RWPE1 (cell line): ENCODE data around the gene IL31.
A peak's percentile ranks its signal among the peaks of the same experiment; 100 is the strongest.

Source experiments
- CTCF ChIA-PET: fragments of 350-600 bp; sonication (Branson Sonifier 250); formaldehyde crosslinking; extraction: SDS; loops from one replicate; lab custom pipeline; 2021; lab: Yijun Ruan, JAX
- POLR2A ChIA-PET: fragments of 400-600 bp; formaldehyde crosslinking; extraction: SDS; loops from one replicate; lab custom pipeline; 2020; ENCODE audit warnings: antibody characterized with exemption; ENCODE audit not compliant: low non-redundant PET; lab: Yijun Ruan, JAX
- DNase-seq: peaks from one replicate; pipeline ENCODE4 v3.0.0; 2012; ENCODE audit warnings: low spot score
- H3K27ac ChIP-seq: fragments of 450-650 bp; 2 replicates; pipeline ENCODE4 v1.5.1; 2017
- TF ChIP-seq, protein P1 (sequence below): fragments of 450-650 bp; conservative IDR thresholded peaks from 2 replicates; pipeline ENCODE4 v1.5.1; 2017; ENCODE audit warnings: low read depth, mild to moderate bottlenecking

The IL31 gene

DNA sequence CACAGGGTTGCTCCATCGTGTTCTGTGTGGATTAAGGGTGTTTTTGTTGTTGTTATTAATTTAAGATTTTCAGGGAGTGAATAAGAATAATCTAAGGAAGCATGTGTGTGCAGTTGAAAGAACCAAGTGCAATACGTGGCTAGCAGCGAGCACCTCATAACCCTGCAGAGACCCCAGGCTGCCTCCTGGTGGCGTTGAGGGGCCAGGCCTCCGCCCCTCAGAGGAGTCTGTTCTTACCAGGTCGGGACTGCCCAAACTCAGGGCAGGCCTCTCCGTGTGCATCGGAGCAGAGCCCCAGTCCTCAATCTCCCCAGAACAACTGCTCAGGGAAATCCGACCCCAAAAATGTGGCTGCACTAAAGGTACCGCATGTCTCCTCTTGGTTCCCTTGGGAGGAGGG lies 36.8 kb downstream of the IL31 start:
- ChIA-PET POLR2A (no interaction called here), CTCF (no interaction called here)
- peak overlapping the region; percentile 65 for H3K27ac ChIP-seq
- no peak for DNase-seq
- TF ChIP-seq, protein P1, sequence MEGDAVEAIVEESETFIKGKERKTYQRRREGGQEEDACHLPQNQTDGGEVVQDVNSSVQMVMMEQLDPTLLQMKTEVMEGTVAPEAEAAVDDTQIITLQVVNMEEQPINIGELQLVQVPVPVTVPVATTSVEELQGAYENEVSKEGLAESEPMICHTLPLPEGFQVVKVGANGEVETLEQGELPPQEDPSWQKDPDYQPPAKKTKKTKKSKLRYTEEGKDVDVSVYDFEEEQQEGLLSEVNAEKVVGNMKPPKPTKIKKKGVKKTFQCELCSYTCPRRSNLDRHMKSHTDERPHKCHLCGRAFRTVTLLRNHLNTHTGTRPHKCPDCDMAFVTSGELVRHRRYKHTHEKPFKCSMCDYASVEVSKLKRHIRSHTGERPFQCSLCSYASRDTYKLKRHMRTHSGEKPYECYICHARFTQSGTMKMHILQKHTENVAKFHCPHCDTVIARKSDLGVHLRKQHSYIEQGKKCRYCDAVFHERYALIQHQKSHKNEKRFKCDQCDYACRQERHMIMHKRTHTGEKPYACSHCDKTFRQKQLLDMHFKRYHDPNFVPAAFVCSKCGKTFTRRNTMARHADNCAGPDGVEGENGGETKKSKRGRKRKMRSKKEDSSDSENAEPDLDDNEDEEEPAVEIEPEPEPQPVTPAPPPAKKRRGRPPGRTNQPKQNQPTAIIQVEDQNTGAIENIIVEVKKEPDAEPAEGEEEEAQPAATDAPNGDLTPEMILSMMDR = no peak

DNA sequence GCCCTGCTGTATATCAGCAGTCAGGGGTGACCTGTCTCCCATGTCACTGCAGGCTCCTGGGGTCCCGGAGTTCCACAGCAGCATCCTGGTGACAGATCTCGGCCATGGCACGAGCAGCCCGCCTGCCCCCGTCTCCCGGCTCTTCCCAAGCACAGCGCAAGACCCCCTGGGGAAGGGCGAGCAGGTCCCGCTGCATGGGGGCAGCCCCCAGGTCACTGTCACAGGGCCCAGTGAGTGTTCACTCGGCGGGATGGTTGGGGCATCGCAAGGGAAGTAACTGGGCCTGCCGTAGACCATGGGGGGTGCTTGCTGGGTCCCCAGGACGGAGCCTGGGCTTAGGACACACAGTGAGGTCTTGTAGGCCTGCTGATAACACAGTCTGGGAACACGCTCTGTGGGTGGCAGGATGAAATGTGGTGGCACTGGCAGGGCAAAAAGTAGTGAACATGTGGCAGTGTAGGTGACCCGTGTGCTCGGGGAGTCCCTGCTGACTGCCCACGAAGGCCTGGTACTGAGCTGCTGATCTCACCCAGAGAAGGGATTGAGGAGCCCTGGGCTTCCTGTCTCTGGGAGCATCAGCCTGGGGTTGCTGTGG lies 38.5 kb downstream of the IL31 start:
- CTCF ChIA-PET = no interaction called here
- TF ChIP-seq, protein P1 = no peak
- H3K27ac ChIP-seq = peak overlapping the region; percentile 6; the same call in 1 of the 2 replicates
- DNase-seq = no peak
- POLR2A ChIA-PET = interaction anchor here (0.6 kb wide), 1 partner anchor 391 kb away, joined by 3 read pairs; the partner anchor contains the start of genes KNTC1 and RSRC2

DNA sequence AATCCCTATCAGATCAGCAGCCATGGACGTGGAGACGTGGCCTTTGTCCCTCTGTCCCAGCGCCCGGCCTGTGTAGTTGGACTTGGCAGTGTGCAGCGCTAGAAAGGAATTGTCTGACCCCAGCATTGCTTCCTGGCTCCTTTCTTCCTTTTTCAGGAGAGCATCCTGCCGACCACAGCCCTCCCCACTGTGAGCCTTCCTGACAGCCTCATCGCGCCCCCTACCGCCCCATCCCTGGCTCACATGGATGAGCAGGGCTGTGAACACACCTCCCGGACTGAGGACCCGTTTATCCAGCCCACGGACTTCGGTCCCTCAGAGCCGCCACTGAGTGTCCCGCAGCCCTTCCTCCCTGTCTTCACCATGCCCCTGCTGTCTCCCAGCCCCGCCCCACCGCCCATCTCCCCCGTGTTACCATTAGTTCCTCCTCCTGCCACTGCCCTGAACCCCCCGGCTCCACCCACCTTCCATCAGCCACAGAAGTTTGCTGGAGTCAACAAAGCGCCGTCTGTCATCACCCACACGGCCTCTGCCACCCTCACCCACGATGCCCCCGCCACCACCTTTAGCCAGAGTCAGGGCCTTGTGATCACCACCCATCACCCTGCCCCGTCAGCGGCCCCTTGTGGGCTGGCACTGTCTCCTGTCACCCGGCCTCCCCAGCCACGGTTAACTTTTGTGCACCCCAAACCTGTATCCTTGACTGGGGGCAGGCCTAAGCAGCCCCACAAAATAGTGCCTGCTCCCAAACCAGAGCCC lies 40.6 kb downstream of the IL31 start:
- POLR2A ChIA-PET = no interaction called here
- H3K27ac ChIP-seq = no peak overlapping the region
- CTCF ChIA-PET = no interaction called here
- no peak for DNase-seq
- TF ChIP-seq, protein P1 = no peak

DNA sequence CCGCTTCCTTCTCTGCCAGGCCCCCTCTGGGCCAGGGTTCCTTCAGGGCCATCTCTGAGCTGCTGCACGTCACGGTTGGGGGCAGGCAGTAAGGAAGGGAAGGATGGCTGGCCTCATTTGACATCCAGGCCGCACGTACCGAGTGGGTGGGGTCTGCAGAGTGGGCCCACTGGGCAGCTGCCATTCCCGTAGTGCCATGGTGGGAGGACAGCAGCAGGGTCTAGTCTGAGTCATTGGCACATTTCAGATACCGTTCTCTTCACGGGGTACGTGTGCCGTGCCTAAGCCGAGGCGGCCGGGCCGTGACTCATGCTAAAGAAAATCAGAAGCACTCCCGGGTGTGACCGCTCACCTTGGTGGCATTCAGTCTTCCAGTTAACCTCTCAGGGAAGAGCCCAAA lies 43.9 kb downstream of the IL31 start:
- peak; percentile 71 for DNase-seq
- POLR2A ChIA-PET = no interaction called here
- CTCF ChIA-PET = interaction anchor here (0.6 to 2.3 kb wide), 6 partner anchors 14 to 1128 kb away, joined by 3 to 17 read pairs (median 4); no protein-coding TSS in a partner anchor

DNA sequence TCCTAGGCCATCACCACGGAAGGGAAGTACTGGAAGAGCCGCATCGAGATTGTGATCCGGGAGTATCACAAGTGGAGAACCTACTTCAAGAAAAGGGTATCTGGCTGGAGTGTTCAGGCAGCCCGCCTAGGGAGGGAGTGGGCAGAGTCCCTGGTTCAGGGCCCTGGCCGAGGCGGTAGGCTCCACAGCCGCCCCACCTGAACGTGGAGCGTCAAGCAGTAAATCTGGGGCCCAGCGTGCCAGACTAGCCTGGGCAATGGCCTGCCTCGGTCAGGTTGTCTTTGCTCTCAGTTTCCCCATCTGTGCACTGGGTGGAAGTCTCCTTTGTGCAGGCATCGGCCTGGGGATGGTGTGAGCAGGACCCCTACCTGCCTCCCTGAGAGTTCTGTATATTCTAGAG lies 44.9 kb downstream of the IL31 start:
- no peak for DNase-seq
- peak overlapping the region; percentile 80 for H3K27ac ChIP-seq
- ChIA-PET CTCF (interaction anchor here (0.6 to 2.3 kb wide), 2 partner anchors 62 to 812 kb away, joined by 4 to 17 read pairs; no protein-coding TSS in a partner anchor), POLR2A (no interaction called here)
- TF ChIP-seq, protein P1 = no peak

More for the DNA sequence above, 43.9 kb downstream of the IL31 start:
- H3K27ac ChIP-seq = peak overlapping the region; percentile 80
- TF ChIP-seq, protein P1 = no peak

DNA sequence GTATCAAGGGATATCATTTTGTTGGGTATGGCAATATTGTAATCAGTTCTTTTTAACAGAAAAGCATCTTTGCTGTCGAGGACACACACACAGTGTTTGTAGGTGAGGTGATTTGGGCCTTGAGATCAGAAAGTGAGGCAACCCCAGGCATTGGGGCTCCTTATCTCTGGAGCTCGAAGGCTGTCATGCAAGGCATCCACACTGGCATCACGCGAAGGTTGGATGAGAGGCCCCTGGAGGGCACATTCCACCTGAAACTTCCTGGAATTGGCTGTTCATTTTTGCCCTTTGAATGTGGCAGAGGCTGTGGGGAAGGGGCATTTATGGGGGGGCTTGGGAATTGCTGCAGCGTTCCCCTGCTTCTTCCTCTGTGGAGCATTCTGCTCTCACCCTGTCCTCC lies 45.5 kb downstream of the IL31 start:
- ChIA-PET CTCF (interaction anchor here (1.8 kb wide), 1 partner anchor 62 kb away, joined by 4 read pairs; no protein-coding TSS in a partner anchor), POLR2A (no interaction called here)
- no peak for DNase-seq
- TF ChIP-seq, protein P1 = no peak
- H3K27ac ChIP-seq = no peak overlapping the region; the same call in 1 of the 2 replicates
